GM21447 (cell line): ENCODE results near the gene TMEM182.

Experiments used
- ATAC-seq: cut with Tn5 transposase; IDR thresholded peaks from one replicate; pipeline ENCODE4 v1.9.1; 2021; ENCODE audit not compliant: unreplicated experiment

TMEM182 gene

GRCh38 chr2:102798181-102798580 lies 36.4 kb downstream of the TMEM182 start:
- ATAC-seq = no peak

GRCh38 chr2:102801098-102801718 lies 39.4 kb downstream of the TMEM182 start:
- ATAC-seq = no peak

DNA sequence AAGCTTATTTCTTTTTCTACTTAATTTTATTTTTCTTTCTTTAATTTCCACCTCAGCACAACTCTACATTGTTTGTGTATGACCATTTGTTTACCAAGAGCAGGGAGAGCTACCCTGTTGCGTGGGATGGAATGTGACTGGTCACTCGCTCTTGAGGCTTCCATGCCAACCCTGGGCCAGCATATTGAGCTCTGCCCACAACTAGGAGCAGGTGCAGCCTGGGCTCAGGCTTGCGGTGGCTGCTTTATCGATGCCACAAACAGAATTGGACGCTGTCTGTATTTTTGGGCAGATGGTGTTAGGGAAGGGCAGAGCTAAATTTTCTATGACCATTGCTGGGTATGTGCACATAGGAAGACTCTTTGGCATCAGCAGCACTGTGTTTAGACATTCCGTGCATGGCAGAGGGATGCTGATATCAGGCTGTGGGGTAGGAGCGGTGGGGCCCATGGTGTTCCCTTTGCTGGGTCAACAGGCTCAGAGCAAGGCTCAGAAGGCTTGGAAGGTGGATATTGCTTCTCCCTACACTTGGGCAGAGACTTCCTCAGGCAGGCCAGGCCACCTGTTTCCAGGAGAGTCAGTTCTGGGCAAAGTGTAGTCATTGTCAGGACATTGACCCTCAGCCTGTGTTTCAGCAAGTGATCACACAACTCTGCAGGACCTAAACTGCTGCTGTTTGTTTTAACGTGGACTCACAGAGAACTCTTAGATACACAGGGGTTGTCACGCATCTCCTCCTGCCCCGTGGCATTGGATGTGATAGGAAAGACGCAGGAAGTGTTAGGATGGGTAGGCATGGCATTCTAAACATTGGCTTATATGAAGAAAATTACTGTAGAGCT lies 40.2 kb downstream of the TMEM182 start:
- no peak for ATAC-seq

DNA sequence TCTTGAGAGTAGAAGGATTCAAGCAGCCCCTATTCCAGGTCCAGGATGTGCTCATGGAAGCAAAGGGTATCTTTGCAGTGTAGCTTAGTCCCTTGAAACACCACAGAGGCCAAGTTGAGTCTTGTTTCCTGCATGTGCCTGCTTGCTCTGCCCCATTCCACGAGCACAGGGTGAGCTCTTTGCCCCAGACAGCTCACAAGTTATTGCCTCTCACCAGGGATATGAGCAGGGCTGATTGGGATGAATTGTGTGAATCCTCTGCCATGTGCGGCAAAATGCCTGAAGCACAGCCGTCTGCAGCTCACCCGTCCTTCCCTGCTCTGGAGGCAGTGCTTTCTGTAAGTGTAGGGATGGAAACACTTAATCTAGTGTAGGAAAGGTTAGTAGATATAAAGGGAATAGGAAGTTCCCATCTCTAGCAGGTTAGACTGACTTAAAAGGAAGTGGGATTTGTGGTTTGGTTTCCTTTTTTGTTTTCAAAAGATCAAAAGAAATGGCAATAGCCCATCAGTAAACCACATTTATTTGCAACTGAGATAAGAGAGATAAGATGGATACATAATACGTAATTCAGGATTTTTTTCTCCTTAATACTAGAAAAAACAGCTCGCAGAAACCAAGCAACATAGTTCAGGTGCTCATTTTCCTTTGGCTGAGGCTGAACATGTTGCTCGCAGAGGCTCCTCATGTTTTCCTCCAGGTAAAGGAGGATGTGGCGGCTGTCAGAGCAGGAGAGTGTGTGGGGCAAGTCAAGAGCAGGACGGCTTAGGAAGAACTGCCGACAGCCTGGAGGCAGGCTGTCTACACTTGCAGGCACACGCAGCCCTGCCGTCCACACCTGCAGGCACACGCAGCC lies 41.4 kb downstream of the TMEM182 start:
- ATAC-seq = no peak

DNA sequence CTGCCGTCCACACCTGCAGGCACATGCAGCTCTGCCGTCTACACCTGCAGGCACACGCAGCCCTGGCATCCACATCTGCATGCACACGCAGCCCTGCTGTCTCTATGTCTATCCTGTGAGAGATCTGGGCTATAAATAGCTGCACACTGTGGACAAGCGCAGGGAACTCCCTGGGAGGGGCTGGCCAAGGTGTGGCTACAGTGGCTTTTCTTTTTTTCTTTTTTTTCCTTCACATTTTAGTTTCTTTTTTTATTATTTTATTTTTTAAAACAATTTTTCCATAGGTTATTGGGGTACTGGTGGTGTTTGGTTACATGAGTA lies 42.0 kb downstream of the TMEM182 start:
- ATAC-seq = no peak

DNA sequence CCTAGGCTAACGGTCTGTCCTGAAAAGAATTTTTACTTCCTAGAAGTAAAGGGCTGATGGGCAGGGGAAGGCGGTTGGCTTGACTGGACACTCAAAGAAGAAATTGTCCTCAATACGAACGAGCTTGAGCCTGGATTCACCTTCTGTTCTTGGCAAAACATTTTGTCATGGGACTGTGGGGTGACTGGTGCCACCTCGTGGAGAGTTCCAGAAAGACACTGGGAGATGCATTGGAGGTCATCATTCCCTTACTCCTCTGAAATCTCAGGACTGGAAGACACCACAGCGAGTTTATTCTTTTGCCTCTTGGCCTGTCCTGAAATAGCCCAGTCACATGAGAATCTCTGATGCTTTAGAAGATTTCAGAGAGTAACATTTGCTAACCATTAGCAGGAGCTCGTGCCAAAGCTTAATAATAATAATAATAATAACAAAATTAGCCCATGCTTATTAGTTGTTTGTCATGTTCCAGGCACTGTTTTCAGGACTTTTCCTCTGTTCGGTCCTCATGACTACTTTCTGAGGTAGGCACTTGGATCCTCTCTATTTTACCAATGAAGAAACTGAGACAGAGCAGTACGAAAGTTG lies 44.5 kb downstream of the TMEM182 start:
- peak; percentile 89 for ATAC-seq

- no peak for ATAC-seq
Observed at GRCh38 chr2:102809291-102810189, 47.7 kb downstream of the TMEM182 start.

GRCh38 chr2:102815285-102815684 lies 53.5 kb downstream of the TMEM182 start:
- ATAC-seq = no peak

DNA sequence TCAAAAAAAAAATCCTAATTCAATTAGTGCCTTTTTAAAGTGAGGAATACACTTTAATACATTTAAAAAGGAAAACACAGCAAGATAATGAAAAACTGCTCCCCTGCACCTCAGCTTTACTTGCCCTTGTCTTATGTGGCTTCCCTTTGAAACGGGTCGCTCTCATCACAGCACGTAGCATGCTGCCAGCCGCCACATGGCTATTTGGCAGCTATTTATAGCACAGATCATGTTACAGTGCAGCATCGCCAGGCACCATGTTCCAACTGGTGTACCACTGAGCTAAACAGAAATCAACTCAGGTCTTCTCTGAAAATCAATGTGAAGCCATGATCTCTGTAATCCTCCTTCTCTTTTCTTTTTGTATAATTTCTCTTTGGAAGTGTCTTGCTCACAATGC lies 65.1 kb downstream of the TMEM182 start:
- ATAC-seq = no peak

DNA sequence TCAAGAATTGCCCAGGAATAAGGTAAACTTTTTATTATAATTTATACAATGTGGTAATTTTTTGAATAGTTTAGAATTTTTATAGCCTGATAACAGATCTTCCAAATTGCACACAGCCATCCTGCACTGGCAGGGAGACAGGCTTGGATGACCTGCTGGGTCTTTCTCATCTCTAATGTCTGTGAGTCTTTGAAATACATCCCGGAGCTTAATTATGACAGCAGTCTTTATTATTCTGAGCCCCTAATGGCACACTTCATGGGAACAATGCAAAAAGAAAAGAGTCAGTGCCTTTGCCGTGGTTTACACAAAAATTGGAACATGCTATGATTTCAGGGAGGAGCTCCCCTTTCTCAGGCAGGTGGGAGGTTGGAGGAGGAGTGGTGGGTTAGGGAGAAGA lies 71.0 kb downstream of the TMEM182 start:
- ATAC-seq = no peak

GRCh38 chr2:102834523-102835273 lies 72.9 kb downstream of the TMEM182 start:
- no peak for ATAC-seq

- ATAC-seq = no peak
Observed at GRCh38 chr2:102837626-102838198, 75.9 kb downstream of the TMEM182 start.

DNA sequence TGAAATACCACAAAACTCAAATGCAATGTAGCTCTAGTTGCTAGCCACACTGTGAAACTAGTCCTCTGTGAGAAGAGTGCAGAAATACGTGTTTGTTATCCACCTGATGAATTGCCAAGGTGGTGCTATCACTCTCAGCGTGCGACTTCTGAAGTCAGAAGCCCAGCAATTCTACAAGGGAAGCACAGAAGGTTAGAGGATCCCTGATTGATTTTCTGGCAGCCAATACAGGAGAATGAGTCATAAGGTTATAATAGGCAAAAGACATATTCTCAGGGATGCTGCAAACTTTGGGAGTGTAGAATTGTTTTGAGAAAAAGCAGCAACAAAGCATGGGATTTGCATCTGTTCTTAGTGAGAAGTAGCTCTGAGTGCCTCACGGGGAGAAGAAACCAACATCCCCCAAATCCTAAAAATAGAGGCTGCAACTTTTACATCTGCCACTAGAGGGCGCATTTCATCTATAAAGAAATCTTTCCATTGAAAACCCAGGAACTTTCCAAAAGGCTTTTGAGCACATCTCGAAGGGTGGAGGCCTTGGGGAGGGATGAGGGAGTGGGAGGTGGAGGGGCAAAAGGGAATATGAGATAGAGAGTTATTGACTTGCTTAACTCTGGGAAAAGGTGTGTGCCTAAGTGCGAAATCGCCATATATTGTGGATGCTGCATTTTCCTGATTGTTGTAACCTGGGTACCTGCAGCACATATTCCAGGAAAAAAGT lies 78.0 kb downstream of the TMEM182 start:
- no peak for ATAC-seq

DNA sequence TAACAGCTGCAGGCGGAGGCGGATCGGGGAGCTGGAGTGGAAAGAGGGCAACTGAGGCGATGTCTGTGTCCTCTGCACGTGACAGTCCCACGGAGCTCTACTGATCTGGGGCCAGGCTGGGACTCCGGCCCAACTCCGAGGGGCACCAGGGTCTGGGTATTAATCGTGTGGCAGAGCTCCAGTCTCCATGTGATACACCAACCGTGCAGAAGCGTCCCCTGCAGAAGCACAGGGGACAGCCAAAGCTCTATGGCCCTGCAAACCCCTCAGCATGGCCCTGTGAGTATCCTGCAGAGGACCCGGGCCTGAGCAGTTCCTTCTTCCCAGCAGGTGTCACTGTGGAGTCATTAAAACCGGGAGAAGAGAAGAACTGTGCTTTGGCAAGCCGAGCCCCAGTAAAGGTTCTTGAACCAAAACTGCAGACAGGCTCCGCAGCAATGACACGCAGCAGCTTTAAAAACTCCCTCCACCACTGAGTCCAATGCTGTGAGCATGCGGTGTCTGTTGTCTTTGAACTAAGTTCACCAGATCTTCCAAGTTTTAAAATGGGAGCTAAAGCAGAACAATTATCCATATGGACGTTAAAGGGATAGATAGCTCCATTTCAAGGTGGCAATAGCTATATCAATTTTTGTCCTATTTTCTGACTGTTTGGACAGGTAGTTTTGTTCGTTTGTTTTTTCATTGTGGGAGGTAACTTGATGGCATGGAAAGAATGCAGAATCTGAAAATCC lies 79.4 kb downstream of the TMEM182 start:
- no peak for ATAC-seq

GRCh38 chr2:102843764-102844443 lies 82.1 kb downstream of the TMEM182 start:
- no peak for ATAC-seq

GRCh38 chr2:102844911-102845310 lies 83.1 kb downstream of the TMEM182 start:
- no peak for ATAC-seq

DNA sequence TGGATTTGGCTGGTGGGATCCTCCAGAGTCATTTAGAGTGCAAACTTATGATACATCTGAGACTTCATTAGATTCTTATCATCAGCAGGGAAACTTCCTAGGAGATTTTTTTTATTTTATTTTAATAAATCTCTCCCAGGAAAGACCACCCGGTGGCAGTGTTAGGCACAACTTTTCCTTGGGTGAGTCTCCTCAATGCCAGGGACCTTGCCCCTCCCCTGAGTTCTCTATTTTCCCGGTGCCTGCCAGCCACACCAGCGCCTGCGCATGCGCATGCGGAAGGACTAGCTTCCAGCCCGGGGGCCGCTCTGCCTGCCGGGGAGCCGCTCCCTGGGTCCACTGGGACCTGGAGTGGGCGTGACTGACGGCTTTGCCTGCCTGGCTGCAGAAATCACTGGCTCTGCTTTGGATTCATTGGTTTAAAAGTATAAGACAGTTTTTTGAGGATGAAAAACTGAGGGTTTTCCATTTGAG lies 86.6 kb downstream of the TMEM182 start:
- ATAC-seq = no peak
